AG10803 (cell line): Measurements from ENCODE around the gene MARCHF6.
"Not testable (repeated sequence)": the region's sequence is repeated elsewhere in the genome, so short reads cannot be mapped to it uniquely, and the experiment has no call there.

Experiments
- DNase-seq: peaks from one replicate; pipeline ENCODE4 v3.0.0; 2010; ENCODE audit warnings: low read depth
- H3K4me3 ChIP-seq: 2 replicates; pipeline ENCODE4 v1.5.1; 2011; ENCODE audit warnings: mild to moderate bottlenecking, low read length, control low read depth
- TF ChIP-seq, protein P1 (sequence below): conservative IDR thresholded peaks from 2 replicates; pipeline ENCODE4 v1.5.1; 2011; ENCODE audit warnings: mild to moderate bottlenecking, low read length, control low read depth, inconsistent platforms

MARCHF6 gene

GRCh38 chr5:10308844-10309243, 44.7 kb upstream of the MARCHF6 start:
- TF ChIP-seq, protein P1, sequence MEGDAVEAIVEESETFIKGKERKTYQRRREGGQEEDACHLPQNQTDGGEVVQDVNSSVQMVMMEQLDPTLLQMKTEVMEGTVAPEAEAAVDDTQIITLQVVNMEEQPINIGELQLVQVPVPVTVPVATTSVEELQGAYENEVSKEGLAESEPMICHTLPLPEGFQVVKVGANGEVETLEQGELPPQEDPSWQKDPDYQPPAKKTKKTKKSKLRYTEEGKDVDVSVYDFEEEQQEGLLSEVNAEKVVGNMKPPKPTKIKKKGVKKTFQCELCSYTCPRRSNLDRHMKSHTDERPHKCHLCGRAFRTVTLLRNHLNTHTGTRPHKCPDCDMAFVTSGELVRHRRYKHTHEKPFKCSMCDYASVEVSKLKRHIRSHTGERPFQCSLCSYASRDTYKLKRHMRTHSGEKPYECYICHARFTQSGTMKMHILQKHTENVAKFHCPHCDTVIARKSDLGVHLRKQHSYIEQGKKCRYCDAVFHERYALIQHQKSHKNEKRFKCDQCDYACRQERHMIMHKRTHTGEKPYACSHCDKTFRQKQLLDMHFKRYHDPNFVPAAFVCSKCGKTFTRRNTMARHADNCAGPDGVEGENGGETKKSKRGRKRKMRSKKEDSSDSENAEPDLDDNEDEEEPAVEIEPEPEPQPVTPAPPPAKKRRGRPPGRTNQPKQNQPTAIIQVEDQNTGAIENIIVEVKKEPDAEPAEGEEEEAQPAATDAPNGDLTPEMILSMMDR, result no peak
- no peak overlapping the region for H3K4me3 ChIP-seq
- no peak for DNase-seq

GRCh38 chr5:10310066-10310779, 43.3 kb upstream of the MARCHF6 start:
- H3K4me3 ChIP-seq, result no peak overlapping the region
- DNase-seq, result no peak
- TF ChIP-seq, protein P1, result no peak

- not testable (repeated sequence) for DNase-seq, H3K4me3 ChIP-seq
Measured at GRCh38 chr5:10310835-10311570, 42.5 kb upstream of the MARCHF6 start.

- TF ChIP-seq, protein P1, result no peak
- no peak overlapping the region for H3K4me3 ChIP-seq
- DNase-seq, result no peak
Measured at GRCh38 chr5:10311595-10312425, 41.7 kb upstream of the MARCHF6 start.

DNA sequence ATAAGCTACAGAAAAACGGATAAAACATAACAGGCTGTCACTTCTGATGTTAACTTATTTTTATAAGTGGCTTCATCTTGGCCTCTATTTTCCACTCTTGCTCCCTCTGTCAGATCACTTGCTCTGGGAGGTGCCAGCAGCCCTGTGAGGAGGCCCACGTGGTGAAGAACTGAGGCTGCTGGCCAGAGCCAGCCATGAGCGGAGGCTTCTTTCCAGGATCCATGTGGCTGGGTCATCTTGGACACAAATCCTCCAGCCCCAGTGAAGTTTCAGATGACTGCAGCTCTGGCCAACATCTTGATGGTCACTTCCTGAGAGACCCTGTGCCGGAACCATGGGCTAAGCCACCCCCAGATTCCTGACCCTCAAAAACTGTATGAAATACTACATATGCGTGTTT, 38.3 kb upstream of the MARCHF6 start:
- H3K4me3 ChIP-seq, result no peak overlapping the region
- DNase-seq, result no peak

GRCh38 chr5:10315824-10316509, 37.5 kb upstream of the MARCHF6 start:
- TF ChIP-seq, protein P1, result no peak
- no peak overlapping the region for H3K4me3 ChIP-seq
- no peak for DNase-seq

More for the DNA sequence above, 38.3 kb upstream of the MARCHF6 start:
- TF ChIP-seq, protein P1, result no peak
